HG03135 (cell line): Measurements from ENCODE around the gene ZC3H12D.

Experiments used
- ATAC-seq: cut with Tn5 transposase; IDR thresholded peaks from one replicate; pipeline ENCODE4 v1.9.1; 2021; ENCODE audit warnings: mild to moderate bottlenecking, moderate library complexity; ENCODE audit not compliant: unreplicated experiment

The ZC3H12D gene

GRCh38 chr6:149419696-149420404 is 65.0 kb downstream of the ZC3H12D start:
- no peak for ATAC-seq

GRCh38 chr6:149414821-149415220 is 70.0 kb downstream of the ZC3H12D start:
- ATAC-seq = no peak

- ATAC-seq = no peak
Measured at GRCh38 chr6:149414009-149414408, 70.8 kb downstream of the ZC3H12D start.

DNA sequence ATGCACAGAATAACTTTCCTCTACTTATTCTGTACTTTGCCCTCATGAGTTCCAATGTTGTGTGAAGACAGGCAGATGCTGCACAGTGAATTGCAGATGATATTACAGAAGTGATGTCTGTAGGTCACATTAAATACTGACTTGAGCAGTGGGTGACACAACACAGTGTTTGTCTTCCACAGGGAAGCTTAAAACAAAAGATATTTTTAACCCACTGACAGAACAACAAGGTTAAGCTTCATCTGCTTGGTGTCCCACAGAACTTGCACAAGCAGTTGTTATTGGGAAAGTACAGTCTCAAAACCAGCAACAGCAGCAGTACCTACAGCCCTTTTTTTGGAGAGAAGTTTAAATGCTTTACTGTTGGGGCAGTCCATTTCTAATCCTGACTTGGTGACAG is 74.3 kb downstream of the ZC3H12D start:
- no peak for ATAC-seq

DNA sequence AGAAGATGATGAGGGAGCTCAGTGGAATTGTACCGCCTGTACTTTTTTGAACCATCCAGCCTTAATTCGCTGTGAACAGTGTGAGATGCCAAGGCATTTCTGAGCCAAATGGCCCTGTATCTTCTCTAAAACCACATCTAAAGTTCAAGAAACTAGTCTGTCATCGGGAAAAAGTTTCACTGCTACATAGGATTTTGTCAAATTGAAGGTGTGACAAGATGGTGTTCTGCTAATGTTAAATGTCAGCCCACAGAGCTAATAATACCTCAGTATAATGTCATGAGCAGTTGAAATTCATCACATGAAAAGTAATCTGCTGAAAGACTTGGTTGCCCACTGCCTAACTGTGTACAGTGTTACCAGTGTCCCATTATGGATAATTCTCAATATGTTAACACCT is 75.2 kb downstream of the ZC3H12D start:
- no peak for ATAC-seq

DNA sequence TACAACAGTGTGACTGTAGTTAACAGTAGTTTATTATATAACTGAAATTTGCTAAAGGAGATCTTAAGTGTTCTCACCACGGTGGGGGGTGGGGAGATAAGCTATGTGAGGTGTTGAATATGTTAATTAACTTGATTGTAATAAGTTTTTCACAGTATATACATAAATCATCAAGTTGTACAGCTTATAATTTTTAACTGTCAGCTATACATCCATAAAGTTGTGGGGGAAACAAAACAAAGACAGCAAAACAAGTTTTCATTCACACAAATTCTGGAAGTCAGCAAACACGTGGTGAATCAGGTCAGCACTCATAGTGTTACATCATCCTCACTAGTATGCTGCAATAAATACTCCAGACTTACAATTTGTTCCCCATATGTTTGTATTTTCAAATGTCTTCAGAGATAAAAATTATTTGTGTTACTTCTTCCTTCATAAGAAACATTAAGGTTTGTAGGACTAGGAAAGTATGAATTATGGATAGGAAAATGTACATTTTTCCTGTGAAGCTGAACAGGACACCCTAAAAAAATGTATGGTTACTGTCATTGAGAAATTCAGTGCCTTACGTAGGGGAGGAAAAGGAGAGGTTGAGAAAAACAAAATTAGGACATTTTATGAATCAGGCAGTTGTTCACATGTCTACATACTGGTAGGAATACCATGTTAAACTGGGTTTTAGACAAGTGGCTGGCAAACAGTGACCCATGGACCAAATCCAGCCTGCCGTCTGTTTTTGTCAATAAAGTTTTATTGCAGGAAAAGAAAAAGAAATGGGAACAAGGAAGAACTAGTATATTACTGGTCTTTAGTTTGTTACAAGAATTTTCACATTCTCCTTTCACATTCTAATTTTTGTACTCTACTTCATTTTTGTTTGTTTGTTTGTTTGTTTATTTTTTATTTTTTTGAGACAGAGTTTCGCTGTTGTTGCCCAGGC is 78.7 kb downstream of the ZC3H12D start:
- no peak for ATAC-seq

- no peak for ATAC-seq
Measured at GRCh38 chr6:149403534-149403933, 81.3 kb downstream of the ZC3H12D start.

DNA sequence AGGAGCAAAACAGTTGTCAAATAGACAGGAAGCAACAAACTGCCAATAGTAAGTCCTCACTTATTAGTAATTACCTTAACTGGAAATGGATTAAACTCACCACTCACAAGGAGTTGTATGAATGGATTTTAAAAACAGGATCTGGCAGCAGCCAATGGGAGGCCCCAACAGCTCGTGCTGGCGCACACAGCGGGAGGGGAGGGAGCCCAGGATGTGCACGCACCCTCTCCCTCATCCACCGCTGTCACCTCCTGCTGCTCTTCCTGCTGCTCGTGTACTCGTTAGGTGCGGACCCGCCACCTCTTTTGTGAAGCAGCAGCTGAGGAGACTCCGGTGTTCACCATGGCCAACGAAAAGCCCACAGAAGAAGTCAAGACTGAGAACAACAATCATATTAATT is 84.8 kb downstream of the ZC3H12D start, which contains the start of gene SUMO4:
Gene SUMO4 (plus strand): TSS at position 213 of the 400 bp plus-strand sequence. CDS start 130 bp downstream, at position 343.
- ATAC-seq = no peak

GRCh38 chr6:149397384-149397783 is 87.4 kb downstream of the ZC3H12D start:
- ATAC-seq = no peak
